HFF-Myc (cell line): ENCODE measurements around the gene PYGM.

ENCODE experiments used
- DNase-seq: peaks from one replicate; pipeline ENCODE4 v3.0.0-alpha.2; 2011; ENCODE audit warnings: low read depth; ENCODE audit errors: extremely low read depth
- H3K4me3 ChIP-seq: replicated peaks from 2 replicates; pipeline ENCODE4 v1.5.1; 2011; ENCODE audit warnings: low read depth, mild to moderate bottlenecking, control low read depth, low read length
- TF ChIP-seq, protein P1 (sequence below): IDR thresholded peaks from 2 replicates; pipeline ENCODE4 v1.5.1; 2012; ENCODE audit warnings: mild to moderate bottlenecking, low read depth, low read length, control low read depth; ENCODE audit errors: missing control alignments

The PYGM gene

DNA sequence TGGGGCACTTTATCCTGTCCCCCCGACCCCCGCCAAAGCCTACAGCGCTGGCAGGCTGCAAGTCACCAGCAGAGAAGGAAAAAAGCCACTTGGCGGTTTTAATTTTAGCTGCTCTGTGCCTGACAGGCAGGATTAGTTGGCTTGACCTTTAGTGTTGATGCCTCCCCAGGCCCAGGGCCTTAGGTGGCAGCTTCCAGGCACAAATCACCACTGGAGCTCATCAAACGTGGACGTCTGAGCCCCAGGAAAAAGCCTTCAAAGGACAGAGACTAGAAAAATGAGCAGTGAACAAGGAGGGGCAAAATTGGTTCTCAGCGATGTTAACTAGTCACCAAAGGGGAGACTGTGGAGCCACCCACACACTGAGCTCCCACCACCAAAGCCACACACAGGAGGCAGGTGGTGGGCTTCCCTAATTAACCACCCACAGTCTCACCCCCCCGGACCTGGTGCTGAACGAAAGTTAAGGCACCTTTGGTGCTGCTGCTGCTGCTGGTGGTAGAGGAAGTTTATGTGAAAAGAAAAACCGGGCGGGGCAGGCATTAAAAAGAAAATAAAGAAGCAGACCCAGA, 4.4 kb upstream of the PYGM start:
- H3K4me3 ChIP-seq = no peak overlapping the region
- TF ChIP-seq, protein P1, sequence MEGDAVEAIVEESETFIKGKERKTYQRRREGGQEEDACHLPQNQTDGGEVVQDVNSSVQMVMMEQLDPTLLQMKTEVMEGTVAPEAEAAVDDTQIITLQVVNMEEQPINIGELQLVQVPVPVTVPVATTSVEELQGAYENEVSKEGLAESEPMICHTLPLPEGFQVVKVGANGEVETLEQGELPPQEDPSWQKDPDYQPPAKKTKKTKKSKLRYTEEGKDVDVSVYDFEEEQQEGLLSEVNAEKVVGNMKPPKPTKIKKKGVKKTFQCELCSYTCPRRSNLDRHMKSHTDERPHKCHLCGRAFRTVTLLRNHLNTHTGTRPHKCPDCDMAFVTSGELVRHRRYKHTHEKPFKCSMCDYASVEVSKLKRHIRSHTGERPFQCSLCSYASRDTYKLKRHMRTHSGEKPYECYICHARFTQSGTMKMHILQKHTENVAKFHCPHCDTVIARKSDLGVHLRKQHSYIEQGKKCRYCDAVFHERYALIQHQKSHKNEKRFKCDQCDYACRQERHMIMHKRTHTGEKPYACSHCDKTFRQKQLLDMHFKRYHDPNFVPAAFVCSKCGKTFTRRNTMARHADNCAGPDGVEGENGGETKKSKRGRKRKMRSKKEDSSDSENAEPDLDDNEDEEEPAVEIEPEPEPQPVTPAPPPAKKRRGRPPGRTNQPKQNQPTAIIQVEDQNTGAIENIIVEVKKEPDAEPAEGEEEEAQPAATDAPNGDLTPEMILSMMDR = no peak
- no peak for DNase-seq

DNA sequence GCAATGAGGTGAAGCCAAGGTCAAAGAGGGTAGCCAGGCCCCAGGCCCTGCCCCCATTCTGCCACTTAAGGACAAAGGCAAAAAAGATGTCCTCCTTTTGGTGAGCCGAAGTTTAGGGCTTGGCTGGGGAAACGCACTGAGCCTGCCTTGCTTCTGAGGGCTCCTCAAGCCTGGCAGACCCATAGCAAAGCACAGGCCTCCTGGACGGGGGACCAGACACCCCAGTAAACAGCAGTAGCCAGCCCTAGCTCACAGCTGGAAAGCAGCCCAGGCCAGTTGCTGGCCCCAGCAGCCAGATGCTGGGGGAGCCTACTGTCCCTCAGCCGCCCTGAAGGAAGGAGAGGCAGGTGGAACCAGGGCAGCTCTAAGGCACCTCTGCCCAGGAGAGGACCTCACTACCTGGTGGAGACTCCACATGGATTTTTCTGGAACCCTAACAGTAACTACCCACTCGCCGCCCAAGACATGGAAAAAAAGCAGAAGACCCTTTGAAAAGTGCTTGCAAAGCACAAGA, 3.8 kb upstream of the PYGM start:
- TF ChIP-seq, protein P1 = no peak
- DNase-seq = no peak
- no peak overlapping the region for H3K4me3 ChIP-seq

DNA sequence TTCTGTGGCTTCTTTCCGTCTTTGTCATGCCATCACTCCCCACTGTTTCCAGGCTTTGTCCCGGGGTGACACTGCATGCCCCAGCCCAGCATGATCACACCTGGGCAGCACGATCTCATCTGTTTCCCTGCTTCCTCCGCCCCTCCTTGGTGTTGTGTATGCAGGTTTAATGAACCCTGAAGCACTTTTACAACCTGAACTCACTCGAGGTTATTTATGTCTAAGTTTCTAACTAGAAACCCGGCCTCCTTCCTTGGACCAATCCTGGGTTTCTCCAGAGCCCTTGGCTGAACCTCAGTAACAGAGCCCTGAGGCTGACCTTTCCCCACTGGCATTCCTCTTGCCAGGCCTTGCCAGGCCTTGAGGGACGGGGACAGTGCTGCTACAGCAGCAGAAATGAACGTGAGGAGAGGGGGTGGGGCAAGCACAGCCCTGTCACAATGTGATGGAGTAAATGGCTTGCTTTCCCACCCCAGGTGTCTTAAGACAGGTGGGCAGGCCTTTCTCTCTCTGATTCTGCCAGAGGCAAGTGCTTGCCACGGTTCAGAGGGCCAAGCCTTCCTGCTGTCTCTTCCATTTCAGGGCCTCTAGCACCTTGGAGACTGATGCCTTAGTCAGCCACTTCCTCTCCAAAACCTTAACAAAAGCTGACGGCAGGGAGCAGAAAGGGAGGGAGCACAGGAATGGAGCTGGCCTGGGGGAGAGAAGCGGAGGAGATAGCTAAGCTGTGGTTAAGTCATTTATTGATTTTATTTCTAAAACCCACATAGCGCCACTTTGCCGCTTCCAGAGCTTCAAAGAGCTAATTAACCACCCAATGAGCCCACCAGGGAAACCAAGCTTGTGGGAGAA, 3.1 kb upstream of the PYGM start:
- no peak overlapping the region for H3K4me3 ChIP-seq
- TF ChIP-seq, protein P1 = no peak
- no peak for DNase-seq

DNA sequence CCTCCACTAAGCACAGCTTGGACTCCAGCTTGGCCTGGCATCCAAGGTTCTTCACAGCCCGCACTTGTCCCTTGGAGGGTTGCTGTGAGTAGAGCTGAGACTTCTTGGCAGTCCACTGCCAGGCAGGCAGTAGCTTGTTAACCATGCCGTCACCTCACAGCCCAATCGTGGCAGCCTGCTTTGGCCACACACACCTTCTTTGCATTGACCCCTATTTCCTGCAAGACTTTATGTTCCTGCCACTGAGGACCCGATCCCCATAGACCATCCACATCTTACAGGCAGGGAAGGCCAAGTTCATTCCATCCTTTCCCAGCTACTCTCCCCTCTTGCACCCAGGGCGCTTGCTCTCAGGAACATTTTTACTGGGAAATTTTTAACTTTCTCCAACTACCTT, 2.5 kb upstream of the PYGM start:
- no peak overlapping the region for H3K4me3 ChIP-seq
- no peak for DNase-seq
- TF ChIP-seq, protein P1 = no peak

GRCh38 chr11:64760759-64761420, 1.1 kb upstream of the PYGM start:
- TF ChIP-seq, protein P1 = no peak
- H3K4me3 ChIP-seq = no peak overlapping the region
- DNase-seq = no peak

- DNase-seq = no peak
- TF ChIP-seq, protein P1 = no peak
- no peak overlapping the region for H3K4me3 ChIP-seq
Measured at GRCh38 chr11:64759131-64759721, 548 bp downstream of the PYGM start.
